Stimulated activated CD8-positive, alpha-beta memory T cell treated with anti-CD3 and anti-CD28 coated beads, Interleukin-15, amount 100 ng/mL, for 4 hours (primary cell): ENCODE results near the gene TCF12.
"Not testable (repeated sequence)": the region's sequence is repeated elsewhere in the genome, so short reads cannot be mapped to it uniquely, and the experiment has no call there.

Experiments
- DNase-seq, 2 donors: peaks; one replicate each; pipeline ENCODE4 v3.0.0-alpha.2; 2020; ENCODE audit warnings: low read depth in 2 of 2

TCF12 gene

GRCh38 chr15:56946150-56946549 is 27.7 kb downstream of the TCF12 start:
- DNase-seq = no peak

DNA sequence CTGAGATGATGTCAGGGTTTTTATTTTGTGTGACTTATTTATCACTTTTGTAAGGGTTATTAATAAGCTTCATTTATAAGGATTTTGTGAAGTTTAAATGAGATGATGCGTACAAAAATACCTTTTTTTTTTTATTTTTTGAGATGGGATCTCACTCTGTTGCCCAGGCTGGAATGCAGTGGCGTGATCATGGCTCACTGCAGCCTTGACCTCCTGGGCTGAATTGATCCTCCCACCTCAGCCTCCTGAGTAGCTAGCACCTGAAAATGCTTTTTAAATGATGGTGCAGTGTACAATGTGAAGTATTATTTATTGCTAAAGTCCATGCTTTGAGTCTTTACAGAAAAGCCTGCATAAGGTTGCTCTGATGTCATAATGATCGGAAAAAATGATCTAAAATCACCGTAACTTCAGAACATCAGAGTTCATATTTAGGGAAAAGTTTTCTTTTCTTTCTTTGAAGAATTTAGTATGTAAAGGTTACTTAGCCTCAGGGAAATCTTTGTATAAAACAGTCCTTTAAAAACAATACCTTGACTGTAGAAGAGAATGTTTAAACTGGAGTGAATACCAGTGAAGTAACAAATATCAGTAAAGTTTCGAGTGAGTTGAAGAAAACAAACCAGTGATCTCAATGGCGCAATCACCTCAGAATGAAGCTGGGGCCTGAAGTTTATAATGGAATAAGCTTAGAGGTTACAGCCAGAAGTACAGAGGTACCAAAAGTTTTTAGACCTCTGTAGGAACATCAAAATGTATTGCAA is 29.7 kb downstream of the TCF12 start:
- no peak for DNase-seq

DNA sequence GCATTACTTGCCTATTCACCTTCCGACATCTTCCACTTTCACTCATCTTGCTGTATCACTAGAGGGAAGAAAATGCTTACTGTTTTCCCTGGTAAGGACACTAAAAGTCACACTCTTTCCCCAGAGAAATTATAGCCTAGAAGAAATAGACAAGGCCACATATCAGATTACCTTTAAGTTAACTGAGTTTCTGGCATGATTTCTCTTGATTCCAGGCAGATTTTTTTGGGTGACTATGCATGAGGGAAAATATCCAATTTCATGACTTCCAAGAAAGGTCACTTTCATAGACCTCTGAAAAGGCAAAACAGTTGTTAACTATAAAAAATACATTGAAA is 30.3 kb downstream of the TCF12 start:
- no peak for DNase-seq

- no peak for DNase-seq
Observed at GRCh38 chr15:56950979-56951378, 32.5 kb downstream of the TCF12 start.

- no peak for DNase-seq
Observed at GRCh38 chr15:56953790-56954189, 35.3 kb downstream of the TCF12 start.

GRCh38 chr15:56955011-56955410 is 36.6 kb downstream of the TCF12 start:
- DNase-seq = not testable (repeated sequence)

GRCh38 chr15:56956538-56956937 is 38.1 kb downstream of the TCF12 start:
- DNase-seq = no peak

DNA sequence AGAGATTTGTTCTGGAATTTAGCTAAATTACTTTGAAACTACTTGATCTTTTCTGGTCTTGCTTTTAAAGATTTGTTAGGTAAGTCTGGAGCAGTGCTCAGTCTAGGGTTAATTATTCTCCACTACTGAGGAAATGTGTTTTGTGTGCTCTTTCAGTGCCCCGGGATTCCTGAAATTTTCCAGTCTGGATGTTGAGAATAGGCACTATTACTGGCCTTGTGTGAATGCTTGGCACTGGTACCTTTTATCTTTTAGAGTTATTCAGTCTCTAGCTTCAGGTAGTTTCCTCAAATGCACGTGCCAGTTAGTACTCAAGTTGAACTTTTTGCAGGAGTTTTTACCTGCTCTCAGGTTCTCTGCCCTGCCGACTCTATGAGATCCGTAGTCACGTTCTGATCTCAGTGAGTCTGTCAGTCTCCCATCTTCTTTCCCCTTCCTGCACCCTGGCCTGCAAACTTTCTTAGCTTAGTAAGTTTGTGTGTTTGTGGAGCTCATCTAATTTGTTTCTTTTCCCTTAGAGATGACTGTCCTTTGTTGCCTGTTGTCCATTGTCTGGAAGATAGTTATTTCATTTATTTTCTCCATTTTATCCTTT is 39.5 kb downstream of the TCF12 start:
- no peak for DNase-seq

DNA sequence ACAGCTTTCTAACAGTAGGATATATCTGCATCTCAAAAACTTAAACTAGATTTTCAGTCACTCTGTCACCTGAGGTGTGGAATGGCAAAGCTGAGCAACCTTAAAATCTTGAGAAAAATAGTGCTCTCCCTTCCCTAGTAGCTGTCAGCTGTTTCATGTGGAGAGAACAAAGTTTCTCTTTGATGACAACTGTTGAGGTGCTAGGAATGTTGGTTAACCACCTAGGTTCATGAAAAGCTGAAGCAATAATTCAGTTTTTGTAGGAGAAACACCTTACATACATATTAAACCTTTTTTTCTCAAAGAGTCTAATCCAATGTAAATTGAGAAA is 40.8 kb downstream of the TCF12 start:
- DNase-seq = no peak

GRCh38 chr15:56960116-56960515 is 41.7 kb downstream of the TCF12 start:
- DNase-seq = no peak

- DNase-seq = no peak
Observed at GRCh38 chr15:56963126-56963525, 44.7 kb downstream of the TCF12 start.

GRCh38 chr15:56963710-56964109 is 45.3 kb downstream of the TCF12 start:
- DNase-seq = no peak

DNA sequence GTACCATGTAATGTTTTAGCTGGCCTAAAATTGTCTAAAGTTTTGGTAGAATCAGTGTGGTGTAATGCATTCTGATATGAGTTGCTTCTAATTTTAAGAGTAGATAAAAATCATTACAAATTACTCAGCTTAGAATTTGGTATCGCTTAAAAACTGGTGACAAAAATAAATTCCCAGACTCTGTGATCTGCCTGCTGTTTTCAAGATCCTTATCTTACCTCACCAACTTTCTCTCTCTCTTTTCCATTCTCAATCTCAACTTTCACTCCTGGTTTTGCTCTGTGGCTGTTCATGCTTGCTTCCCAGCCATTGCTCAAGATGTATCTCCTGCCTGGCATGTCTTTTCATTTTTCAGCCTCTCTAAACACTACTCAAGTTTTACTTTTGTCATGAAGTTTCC is 45.7 kb downstream of the TCF12 start:
- DNase-seq = no peak

DNA sequence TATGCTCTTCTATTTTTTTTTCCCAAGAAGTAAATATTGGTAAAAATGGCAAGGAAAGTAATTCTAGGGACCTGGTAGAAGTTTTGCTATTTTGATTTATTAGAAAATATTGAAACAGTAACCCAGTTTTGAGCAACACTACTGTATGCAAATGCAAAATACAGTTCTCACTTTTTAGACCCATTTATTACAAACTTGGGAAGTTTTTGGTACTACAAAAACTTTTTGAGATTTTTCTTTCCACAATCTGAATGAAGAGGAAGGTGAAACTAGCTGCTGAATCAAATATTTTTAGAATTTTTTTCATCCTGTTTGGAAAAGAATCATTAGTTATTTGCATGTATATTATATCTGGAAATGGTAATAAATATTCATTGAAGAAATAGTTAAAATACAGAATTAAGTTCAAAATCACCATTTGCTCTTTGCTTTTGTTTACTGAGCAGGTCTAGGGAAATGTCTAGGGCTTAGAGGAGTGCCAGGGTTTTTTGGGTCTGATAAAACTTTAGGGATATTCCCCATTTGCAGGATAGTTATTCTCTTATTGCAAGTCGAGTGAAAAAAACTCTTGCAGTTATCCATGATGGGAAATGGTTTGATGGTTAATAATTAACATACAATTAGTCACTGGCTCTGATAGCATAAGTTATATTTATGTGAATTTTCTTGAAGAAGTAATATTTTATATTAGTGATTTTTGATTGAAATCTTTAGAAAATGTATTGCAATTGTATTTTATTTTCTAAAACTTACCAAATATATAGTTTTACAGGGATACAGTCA is 47.0 kb downstream of the TCF12 start:
- DNase-seq = no peak

DNA sequence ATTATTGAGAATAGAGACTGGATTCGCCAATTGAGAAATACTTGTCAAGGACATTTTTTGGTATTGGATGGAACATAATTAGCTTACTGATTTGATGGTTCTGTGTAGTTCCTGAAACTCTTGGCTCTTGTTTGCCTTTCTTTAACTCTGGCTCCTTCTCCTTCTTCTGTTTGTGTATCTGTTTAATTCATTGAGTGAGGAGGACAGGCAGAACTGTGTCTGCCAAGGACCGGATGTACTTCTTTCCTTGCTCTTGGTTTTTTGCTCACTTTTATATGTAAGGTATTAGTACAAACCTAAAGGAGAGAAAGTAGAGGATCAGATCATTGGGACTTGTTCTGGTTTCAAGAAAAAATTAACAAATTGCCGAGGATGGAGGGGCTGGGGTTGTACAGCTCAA is 48.9 kb downstream of the TCF12 start:
- DNase-seq = no peak

GRCh38 chr15:56968256-56968655 is 49.8 kb downstream of the TCF12 start:
- no peak for DNase-seq

DNA sequence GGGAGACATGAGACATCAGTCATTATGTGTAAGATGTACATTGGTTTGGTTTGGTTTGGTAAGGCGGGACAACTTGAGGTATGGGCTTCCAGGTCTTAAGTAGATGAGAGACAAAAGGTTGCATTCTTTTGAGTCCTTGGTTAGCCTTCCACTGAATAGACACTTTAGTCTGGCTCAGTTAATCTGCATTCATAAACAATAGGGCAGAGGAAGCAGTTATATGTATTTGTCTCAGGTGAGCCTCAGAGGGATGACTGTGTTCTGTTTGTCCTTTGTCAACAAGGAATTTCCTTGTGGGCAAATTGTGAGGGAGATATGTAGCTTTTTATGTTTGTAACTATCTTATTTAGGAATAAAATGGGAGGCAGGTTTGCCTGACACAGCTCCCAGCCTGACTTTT is 50.4 kb downstream of the TCF12 start:
- no peak for DNase-seq

DNA sequence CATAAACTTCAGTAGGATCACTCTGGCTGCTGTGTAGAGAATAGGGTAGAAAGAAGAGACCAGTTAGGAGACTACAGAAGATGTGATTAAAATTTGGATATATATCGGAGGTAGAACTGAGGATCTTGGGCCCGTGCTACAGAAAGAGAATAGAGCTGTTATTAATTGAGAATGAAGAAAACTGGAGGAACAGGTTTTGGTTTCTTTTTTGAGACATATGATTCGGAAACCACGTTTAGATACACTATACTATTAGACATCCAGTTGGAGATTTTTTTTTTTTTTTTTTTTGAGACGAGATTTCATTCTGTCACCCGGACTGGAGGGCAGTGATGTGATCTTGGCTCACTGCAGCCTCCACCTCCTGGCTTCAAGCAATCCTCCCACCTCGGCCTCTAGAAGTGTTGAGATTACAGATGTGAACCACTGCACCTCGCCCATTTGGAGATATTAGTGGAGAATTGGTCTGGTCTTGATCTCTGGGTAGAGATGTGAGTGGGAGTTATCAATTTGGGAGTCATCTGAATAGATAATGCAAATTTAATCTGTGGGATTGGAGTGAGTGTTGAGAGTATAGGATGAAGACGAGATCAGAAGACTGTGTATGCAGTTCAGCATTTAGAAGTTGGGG is 50.9 kb downstream of the TCF12 start:
- DNase-seq = no peak

GRCh38 chr15:56971571-56971970 is 53.1 kb downstream of the TCF12 start:
- DNase-seq = no peak

DNA sequence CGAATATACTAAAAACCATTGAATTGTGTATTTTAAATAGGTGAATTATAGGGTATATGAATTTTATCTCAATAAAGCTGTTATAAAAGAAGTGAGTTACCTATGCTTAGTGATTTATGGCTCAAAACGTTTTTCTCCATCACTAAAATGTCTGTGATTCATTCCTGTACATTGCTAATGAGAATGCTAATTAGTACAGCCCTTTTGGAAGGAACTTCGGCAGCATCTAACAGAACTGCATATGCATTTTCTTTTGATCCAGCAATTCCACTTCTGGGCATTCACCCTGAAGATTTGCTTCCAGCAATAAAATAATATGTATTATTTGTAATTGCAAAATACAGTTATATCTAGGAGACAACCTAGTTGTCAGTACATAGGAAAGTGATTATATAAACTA is 53.6 kb downstream of the TCF12 start:
- DNase-seq = no peak

GRCh38 chr15:56972426-56972825 is 54.0 kb downstream of the TCF12 start:
- no peak for DNase-seq

DNA sequence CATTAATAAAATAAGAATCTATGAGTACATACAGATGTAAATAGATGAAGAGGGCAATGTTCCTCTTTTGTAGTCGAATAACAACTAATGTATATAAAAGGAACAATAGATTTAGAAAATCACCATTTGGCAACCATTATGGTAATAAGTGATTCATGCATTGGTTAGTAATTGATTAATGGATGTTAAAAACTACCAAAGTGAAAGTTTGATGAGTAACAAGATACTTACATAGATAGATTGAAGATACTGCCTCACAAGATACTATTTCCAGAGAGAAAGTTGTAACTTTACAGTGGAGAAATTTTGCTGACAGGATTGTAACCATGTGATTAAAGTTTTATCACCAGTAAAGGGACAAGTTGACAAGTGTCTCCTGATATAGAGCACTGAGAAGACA is 55.0 kb downstream of the TCF12 start:
- no peak for DNase-seq

- no peak for DNase-seq
Observed at GRCh38 chr15:56977232-56977631, 58.8 kb downstream of the TCF12 start.
